Neural crest cell (in vitro differentiated cells): ENCODE data around the gene GNA12. TPM values are rescaled to one million over a fixed set of nuclear protein-coding genes. Genes with fewer than 3 reads are reported as not detected.
"Not testable (repeated sequence)": the region's sequence is repeated elsewhere in the genome, so short reads cannot be mapped to it uniquely, and the experiment has no call there.

Experiments used
- DNase-seq: peaks from one replicate; pipeline ENCODE4 v3.0.0; 2021; ENCODE audit warnings: low read depth, mixed read lengths, low spot score
- H3K27ac Mint-ChIP-seq: one replicate; pipeline ENCODE4 v1.8.0; 2021; ENCODE audit warnings: mild to moderate bottlenecking, mixed read lengths; ENCODE audit not compliant: unreplicated experiment
- H3K27me3 Mint-ChIP-seq: 2 replicates; pipeline ENCODE4 v1.8.0; 2021; ENCODE audit warnings: low read depth, mild to moderate bottlenecking, mixed read lengths
- H3K36me3 Mint-ChIP-seq: 2 replicates; pipeline ENCODE4 v1.8.0; 2021; ENCODE audit warnings: low read depth, mild to moderate bottlenecking, mixed read lengths
- H3K4me1 Mint-ChIP-seq: 2 replicates; pipeline ENCODE4 v1.8.0; 2021; ENCODE audit warnings: mixed read lengths
- H3K4me3 Mint-ChIP-seq: one replicate; pipeline ENCODE4 v1.8.0; 2021; ENCODE audit warnings: mild to moderate bottlenecking, mixed read lengths
- H3K9me3 Mint-ChIP-seq: 2 replicates; pipeline ENCODE4 v1.8.0; 2021; ENCODE audit warnings: mixed read lengths
- total RNA-seq: library from RNA; stranded (reverse); gene quantifications from 2 replicates; pipeline ENCODE4 v1.2.1, GENCODE V29; 2021
- TF ChIP-seq, protein P1 (sequence below): fragments of 200-600 bp; sonication (generic); conservative IDR thresholded peaks from 2 replicates; pipeline ENCODE4 v1.5.0; 2021; ENCODE audit warnings: antibody characterized with exemption, mild to moderate bottlenecking

Gene GNA12
- total RNA-seq, 1 donor from 2014 or later: 63.5 TPM

DNA sequence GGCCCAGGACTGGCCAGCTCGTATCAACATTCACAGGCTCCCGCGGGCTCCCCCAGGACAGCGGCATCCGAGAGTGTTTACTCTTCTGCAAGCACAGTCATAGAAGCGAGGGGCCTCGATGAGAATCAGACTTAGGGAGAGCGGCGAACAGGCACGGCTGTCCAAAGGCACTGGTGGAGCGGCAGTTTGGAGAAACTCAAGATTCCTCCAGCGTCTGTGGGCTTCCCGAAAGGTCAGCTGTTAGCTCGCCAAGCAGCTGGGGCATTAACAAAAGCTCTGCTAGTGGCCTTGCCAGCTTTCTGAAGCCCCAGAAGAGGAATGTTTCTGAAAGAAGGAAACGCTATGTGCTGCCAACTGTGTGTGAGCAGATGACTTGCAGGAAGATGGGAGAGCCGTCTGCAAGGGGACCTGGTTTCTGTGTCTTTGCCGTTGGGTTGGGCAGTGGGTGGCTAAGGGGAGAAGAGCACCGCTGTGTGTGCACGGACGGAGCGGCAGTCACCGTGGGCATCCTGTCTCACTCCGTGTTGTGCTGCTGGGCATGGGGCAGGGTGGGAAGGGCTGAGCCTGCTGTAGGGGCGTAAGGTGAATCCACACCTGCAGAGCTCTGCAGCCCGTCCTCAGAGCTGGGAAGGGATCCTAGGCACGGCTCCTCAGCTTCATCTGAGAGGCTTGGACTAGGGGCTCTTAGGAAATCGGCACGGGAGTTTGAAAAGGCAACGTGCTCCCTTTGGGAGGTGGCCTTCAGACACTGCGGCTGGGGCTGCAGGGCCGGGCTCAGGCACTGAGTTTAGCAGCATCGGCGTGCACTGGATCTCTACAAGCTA is 114.0 kb downstream of the GNA12 start:
- Mint-ChIP-seq H3K36me3 (peaks cover 16% of the 10 kb centered on the region), H3K4me3 (no peak overlapping the region)

DNA sequence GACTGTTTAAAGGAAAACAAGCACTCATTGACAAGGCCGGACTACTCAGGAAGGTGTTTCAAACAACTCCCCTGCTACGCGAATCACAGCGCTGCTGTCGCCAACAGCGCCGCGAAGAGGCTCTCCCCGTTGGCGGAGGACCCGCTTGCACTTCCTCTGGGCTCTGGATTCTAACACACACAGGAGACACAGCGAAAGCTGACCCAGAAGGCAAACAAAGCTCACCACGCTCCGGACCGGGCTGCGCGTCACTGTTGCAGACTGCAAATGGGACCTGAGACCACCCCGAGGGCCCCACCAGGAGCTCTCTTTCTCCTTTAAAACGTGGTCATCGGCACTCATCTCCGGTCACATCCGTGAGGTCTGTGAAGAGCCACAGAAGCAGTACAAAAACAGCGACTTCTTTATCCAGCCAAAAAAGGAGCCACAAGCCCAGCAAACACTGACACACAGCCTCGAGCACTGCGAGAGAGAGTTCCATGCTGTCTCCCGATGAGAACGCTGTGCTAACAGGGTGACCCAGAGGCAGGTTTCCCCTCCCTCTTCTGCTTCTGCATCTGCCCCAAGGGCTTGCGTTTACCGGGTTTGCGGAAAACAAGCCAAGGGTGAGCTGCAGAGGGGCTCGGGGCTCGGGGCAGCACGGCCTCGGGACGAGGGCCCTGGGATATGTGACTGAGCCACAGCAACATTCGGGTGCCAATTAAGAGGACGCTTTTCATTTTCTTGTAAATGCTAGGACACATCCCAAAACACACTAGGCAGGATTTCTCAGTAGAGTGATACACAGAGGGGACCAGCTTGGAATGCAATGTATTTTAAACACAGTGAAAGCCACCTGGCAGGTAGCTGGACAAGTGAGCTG is 114.8 kb downstream of the GNA12 start:
- Mint-ChIP-seq H3K27me3 (no peaks in the 10 kb centered on the region), H3K9me3 (no peaks in the 10 kb centered on the region), H3K4me1 (peaks cover 16% of the 10 kb centered on the region), H3K36me3 (peaks cover 17% of the 10 kb centered on the region), H3K27ac (peak overlapping the region; percentile 94), H3K4me3 (no peak overlapping the region)
- TF ChIP-seq, protein P1, sequence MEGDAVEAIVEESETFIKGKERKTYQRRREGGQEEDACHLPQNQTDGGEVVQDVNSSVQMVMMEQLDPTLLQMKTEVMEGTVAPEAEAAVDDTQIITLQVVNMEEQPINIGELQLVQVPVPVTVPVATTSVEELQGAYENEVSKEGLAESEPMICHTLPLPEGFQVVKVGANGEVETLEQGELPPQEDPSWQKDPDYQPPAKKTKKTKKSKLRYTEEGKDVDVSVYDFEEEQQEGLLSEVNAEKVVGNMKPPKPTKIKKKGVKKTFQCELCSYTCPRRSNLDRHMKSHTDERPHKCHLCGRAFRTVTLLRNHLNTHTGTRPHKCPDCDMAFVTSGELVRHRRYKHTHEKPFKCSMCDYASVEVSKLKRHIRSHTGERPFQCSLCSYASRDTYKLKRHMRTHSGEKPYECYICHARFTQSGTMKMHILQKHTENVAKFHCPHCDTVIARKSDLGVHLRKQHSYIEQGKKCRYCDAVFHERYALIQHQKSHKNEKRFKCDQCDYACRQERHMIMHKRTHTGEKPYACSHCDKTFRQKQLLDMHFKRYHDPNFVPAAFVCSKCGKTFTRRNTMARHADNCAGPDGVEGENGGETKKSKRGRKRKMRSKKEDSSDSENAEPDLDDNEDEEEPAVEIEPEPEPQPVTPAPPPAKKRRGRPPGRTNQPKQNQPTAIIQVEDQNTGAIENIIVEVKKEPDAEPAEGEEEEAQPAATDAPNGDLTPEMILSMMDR: no peak
- DNase-seq: no peak

More for the DNA sequence above, 114.0 kb downstream of the GNA12 start:
- TF ChIP-seq, protein P1: no peak
- no peak overlapping the region for H3K27ac Mint-ChIP-seq
- peaks cover 19% of the 10 kb centered on the region for H3K4me1 Mint-ChIP-seq
- no peak for DNase-seq
- no peaks in the 10 kb centered on the region for H3K27me3 Mint-ChIP-seq
- H3K9me3 Mint-ChIP-seq: no peaks in the 10 kb centered on the region

DNA sequence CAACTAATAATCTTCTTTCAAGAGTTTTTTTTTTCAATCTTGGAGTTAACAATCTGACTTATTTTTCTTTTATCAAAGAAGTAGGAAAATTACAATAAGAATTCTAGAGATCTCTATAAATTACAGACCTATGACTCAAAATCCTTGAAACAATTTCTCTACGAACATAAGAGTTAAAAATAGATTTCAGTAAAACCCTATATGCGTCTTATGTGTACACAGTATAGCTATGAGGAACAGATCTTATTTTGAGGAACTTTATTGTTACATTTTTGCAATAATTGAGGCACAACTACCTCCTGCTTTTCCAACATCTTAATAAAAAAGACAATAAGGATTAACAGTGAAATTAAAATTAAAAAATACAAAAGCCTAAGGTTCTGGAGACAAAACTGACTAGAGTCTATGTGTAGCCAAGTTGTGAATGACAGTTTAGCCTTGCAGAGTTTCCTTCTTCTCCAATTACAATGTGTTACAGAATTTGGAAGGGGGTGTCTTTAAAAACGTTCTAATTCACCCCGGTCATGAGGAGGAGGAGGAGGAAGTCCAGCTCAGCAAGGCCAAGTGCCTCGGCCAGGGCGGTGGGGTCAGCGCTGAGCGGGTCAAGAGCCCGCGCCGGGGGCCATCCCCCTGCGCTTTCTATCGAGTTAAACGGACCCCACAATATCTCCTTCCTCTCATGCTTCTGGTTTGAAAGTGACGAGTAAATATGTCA is 115.6 kb downstream of the GNA12 start:
- TF ChIP-seq, protein P1: no peak
- Mint-ChIP-seq H3K27me3 (no peaks in the 10 kb centered on the region), H3K27ac (no peak overlapping the region), H3K9me3 (no peaks in the 10 kb centered on the region), H3K36me3 (peaks cover 17% of the 10 kb centered on the region), H3K4me3 (no peak overlapping the region), H3K4me1 (peaks cover 11% of the 10 kb centered on the region)
- DNase-seq: no peak

DNA sequence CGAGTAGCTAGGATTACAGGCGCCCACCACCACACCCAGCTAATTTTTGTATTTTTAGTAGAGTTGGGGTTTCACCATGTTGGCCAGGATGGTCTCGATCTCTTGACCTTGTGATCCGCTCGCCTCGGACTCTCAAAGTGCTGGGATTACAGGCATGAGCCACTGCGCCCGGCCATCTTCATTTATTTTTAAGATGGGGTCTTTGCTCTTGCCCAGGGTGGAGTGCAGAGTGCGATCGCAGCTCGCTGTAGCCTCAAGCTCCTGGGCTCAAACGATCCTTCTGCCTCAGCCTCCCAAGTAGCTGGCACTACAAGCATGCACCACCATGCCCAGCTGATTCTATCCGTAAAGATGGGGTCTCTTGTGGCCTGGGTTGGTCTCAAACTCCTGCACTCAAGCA is 116.9 kb downstream of the GNA12 start:
- H3K9me3 Mint-ChIP-seq, H3K4me3 Mint-ChIP-seq: not testable (repeated sequence)
- H3K36me3 Mint-ChIP-seq: peaks cover 12% of the 10 kb centered on the region

DNA sequence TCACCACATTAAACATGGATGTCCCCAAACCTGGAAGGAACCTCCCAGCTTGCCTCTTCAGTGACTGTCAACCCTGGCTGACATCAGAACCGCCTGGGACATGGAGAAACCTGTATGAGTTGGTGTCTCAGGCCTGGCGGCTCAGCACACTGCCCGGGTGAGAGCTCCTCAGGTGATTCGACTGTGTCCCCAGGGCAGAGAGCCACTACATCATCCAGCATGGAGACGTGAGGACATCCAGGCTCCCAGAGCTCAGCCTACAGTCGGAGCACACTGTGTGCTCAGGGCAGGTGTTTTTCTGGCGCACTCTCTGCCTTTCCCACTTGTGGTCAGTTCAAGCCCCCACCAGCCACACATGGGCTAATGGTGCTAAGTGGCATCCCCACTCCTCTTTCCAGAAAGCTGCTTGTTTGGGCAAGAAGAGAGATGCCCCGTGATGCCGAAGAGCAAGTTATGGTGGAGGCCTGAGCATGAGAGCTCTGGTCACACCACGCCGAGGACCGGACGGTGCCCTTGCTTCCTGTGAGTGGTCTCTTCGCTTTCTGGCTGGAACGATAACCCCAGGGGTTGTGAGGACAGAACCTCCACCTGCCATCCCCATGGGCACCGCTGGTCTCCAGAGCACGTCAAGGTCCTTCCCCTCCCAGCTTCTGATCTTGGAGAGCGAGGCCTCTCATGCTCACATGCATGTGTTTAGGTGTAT is 117.6 kb downstream of the GNA12 start:
- H3K4me3 Mint-ChIP-seq: no peak overlapping the region
- peak overlapping the region; percentile 12 for H3K27ac Mint-ChIP-seq
- H3K4me1 Mint-ChIP-seq: peaks cover 8% of the 10 kb centered on the region
- H3K27me3 Mint-ChIP-seq: no peaks in the 10 kb centered on the region
- peaks cover 10% of the 10 kb centered on the region for H3K36me3 Mint-ChIP-seq
- TF ChIP-seq, protein P1: no peak
- no peaks in the 10 kb centered on the region for H3K9me3 Mint-ChIP-seq
- no peak for DNase-seq

More for the DNA sequence above, 116.9 kb downstream of the GNA12 start:
- DNase-seq, H3K27me3 Mint-ChIP-seq, H3K27ac Mint-ChIP-seq, H3K4me1 Mint-ChIP-seq: not testable (repeated sequence)
